ENCODE results near the gene CENPB. TPM values are rescaled to one million over a fixed set of nuclear protein-coding genes. Genes with fewer than 3 reads are reported as not detected.

Gene CENPB
- total RNA-seq, 1 donor from 2014 or later, result 66.2 TPM

DNA sequence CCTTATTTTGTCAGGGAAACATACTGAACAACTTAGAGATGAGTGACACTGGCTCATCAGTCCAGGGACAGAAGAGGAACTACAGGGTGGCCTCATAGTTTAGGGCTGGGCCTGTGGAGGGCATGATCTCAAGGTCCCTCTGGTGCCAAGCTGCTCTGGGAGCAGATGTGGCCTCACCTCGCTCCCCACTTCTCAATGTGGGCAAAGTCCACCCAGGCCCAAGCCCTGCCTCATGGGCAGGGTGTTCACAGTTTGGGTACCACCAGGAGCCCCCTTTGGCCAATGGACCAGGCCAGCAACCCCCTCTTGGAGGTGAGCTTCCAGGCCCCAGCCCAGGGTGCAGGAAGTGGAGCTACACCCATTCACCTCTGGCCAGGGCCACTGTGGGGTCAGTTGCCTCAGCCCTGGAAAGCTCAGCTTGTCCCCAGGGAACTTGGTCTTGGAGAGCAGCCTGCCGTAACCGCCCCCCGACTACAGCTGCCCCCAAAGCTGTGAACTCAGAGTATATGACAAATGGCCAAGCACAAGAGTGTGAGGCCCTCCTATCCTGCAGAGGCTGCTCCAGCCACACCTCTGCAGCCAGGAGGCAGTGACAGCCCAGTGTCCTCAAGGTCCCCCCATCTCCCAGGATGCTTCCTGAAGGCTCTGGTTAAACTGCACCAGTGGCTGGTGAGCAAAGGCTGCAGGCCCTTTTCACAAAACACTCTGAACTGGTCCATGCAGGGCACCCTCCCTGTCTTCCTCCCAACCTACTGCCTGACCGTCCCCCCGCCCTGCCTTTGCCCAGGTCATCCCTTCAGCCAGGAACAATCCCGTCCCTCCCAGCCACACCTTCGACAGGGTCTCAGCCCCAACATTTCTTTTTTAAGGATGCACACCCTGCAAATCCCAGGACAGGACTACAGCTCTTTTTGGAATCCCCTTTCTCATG is 22.6 kb downstream of the CENPB start:
- Histone ChIP-seq H3K36me3 (ENCODE audit: control insufficient read depth, insufficient read depth, low read length) (no peaks in the 10 kb centered on the region), H3K27me3 (ENCODE audit: control insufficient read depth, insufficient read depth, low read length) (no peaks in the 10 kb centered on the region), H3K4me3 (ENCODE audit: low read depth, low read length) (no peak overlapping the region)
- no peak for DNase-seq (ENCODE audit: low read depth)
- TF ChIP-seq, protein P1, sequence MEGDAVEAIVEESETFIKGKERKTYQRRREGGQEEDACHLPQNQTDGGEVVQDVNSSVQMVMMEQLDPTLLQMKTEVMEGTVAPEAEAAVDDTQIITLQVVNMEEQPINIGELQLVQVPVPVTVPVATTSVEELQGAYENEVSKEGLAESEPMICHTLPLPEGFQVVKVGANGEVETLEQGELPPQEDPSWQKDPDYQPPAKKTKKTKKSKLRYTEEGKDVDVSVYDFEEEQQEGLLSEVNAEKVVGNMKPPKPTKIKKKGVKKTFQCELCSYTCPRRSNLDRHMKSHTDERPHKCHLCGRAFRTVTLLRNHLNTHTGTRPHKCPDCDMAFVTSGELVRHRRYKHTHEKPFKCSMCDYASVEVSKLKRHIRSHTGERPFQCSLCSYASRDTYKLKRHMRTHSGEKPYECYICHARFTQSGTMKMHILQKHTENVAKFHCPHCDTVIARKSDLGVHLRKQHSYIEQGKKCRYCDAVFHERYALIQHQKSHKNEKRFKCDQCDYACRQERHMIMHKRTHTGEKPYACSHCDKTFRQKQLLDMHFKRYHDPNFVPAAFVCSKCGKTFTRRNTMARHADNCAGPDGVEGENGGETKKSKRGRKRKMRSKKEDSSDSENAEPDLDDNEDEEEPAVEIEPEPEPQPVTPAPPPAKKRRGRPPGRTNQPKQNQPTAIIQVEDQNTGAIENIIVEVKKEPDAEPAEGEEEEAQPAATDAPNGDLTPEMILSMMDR (IDR thresholded peaks at IDR 0.05; ENCODE audit: insufficient read depth, low read length, poor library complexity, severe bottlenecking), result no peak

DNA sequence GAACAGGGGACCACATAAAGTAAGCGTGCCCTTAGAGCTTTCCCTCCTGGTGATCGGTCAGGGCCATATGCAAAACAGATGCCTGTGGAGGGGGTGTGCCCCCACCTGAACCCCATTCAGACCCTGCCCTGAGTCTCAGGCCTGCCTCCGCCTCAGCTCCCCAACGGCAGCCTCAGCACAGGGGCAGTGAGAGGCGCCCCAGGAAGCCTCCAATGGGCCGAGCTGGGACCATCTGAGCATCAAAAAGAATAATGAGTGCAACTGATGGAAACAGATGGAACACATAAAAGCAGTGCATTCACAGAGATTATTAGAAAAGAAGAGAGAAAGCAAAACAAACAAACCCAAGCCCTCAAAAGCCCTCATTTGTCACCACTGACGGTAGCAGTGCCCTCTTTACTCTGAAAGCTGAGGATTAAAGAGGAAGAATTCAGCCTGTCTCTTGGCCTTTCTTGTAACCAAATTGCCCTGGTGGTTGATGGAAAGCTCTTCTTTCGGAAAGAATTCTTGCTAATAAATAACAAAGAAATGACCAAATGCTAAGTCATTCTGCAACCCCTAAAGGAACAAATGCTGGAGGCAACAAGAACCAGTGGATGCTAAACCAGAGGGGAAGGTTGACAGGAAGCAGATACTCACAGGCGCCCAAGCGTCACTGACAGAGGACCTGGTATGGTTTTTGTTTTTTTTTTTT is 25.7 kb downstream of the CENPB start:
- Histone ChIP-seq H3K36me3 (ENCODE audit: control insufficient read depth, insufficient read depth, low read length) (peaks cover 4% of the 10 kb centered on the region), H3K27me3 (ENCODE audit: control insufficient read depth, insufficient read depth, low read length) (no peaks in the 10 kb centered on the region), H3K4me3 (ENCODE audit: low read depth, low read length) (no peak overlapping the region)
- TF ChIP-seq, protein P1 (IDR thresholded peaks at IDR 0.05; ENCODE audit: insufficient read depth, low read length, poor library complexity, severe bottlenecking), result no peak
- DNase-seq (ENCODE audit: low read depth), result no peak

- H3K4me3 ChIP-seq (ENCODE audit: low read depth, low read length), result no peak overlapping the region
- no peaks in the 10 kb centered on the region for H3K27me3 ChIP-seq (ENCODE audit: control insufficient read depth, insufficient read depth, low read length)
- TF ChIP-seq, protein P1 (IDR thresholded peaks at IDR 0.05; ENCODE audit: insufficient read depth, low read length, poor library complexity, severe bottlenecking), result no peak
- DNase-seq (ENCODE audit: low read depth), result no peak
- H3K36me3 ChIP-seq (ENCODE audit: control insufficient read depth, insufficient read depth, low read length), result peaks cover 4% of the 10 kb centered on the region
Measured at GRCh38 chr20:3759884-3760283, 26.7 kb downstream of the CENPB start.

DNA sequence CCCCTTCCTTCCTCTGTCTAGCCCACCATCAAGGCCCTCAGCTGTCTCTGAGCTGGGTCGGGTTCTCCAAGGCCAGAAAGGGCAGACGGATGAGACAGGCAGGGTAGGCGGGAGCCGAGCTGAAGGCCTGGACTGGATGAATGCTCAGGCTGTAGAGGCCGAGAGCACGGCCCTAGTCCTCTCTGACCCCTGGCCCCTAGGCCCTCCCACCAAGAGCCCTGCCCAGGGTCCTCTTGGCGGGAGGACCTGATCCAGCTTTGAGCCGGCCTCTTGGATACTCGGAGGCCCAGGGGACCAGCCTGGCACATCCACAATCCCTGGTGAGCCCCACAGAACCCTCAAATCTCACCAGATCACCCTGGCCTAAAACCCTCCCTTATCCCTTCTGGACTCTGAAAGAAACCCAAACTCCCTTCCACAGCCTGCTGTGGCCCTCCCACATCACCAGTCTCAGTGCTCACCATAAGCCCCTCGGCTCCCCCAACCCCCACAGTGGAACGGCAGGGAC is 27.2 kb downstream of the CENPB start:
- Histone ChIP-seq H3K4me3 (ENCODE audit: low read depth, low read length) (no peak overlapping the region), H3K36me3 (ENCODE audit: control insufficient read depth, insufficient read depth, low read length) (peaks cover 4% of the 10 kb centered on the region), H3K27me3 (ENCODE audit: control insufficient read depth, insufficient read depth, low read length) (no peaks in the 10 kb centered on the region)
- DNase-seq (ENCODE audit: low read depth), result no peak
- TF ChIP-seq, protein P1 (IDR thresholded peaks at IDR 0.05; ENCODE audit: insufficient read depth, low read length, poor library complexity, severe bottlenecking), result no peak

- no peak overlapping the region for H3K4me3 ChIP-seq (ENCODE audit: low read depth, low read length)
- H3K36me3 ChIP-seq (ENCODE audit: control insufficient read depth, insufficient read depth, low read length), result peaks cover 4% of the 10 kb centered on the region
- DNase-seq (ENCODE audit: low read depth), result no peak
- H3K27me3 ChIP-seq (ENCODE audit: control insufficient read depth, insufficient read depth, low read length), result no peaks in the 10 kb centered on the region
- TF ChIP-seq, protein P1 (IDR thresholded peaks at IDR 0.05; ENCODE audit: insufficient read depth, low read length, poor library complexity, severe bottlenecking), result no peak
Measured at GRCh38 chr20:3758566-3758965, 28.0 kb downstream of the CENPB start.
